GM18511 (cell line): ENCODE results near the gene SCGN.

ENCODE experiments used
- ATAC-seq: cut with Tn5 transposase; IDR thresholded peaks from one replicate; pipeline ENCODE4 v1.9.1; 2021; ENCODE audit warnings: mild to moderate bottlenecking, moderate library complexity; ENCODE audit not compliant: unreplicated experiment

Gene SCGN

DNA sequence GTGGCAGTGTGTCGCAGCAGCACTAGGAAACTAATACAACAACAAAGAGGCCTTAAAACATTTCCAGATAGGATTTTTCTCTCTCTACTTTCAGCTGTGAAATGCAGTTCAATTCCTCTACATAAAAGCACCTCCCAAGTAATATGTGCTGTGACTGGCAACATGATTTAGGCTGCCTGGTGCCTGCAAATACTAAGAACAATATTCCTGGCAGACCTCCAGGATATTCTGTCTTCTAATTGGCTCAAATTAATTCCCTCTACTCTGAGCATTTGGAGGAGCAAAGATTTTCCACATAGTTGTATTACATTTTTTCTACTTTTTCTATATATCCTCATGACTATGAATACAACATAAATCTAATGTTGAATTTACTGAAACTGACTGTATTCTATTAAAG is 33.2 kb downstream of the SCGN start:
- ATAC-seq, result no peak

DNA sequence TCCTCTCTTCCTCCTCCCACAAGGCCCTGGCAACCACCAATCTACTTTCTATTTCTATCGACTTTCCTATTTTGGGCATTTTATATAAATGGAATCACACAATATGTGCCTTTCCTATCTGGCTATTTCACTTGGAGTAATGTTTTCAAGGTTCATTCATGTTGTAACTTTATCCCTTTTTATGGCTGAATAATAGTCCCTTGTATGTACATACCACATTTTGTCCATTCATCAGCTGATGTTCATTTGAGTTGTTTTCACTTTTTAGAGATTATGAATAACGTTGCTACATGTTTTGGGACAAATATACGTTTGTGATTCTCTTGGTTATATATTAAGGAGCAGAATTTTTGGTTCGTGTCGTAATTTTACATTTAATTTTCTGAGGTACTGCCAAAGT is 33.9 kb downstream of the SCGN start:
- no peak for ATAC-seq

DNA sequence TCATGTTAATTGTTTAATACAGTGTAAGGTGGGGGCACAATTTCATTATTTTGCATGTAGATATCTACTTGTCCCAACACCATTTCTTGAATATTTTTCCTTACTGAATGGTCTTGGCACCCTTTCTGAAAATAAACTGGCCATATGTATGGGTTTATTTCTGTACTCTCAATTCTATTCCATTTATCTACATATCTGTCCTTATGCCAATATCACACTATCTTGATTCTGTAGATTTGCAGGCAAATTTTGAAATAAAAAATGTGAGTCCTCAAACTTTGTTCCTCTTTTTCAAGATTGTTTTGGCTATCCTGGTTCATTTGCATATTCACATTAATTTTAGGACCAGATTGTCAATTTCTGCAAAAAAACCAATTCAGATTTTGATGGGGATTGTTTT is 34.8 kb downstream of the SCGN start:
- ATAC-seq, result no peak

DNA sequence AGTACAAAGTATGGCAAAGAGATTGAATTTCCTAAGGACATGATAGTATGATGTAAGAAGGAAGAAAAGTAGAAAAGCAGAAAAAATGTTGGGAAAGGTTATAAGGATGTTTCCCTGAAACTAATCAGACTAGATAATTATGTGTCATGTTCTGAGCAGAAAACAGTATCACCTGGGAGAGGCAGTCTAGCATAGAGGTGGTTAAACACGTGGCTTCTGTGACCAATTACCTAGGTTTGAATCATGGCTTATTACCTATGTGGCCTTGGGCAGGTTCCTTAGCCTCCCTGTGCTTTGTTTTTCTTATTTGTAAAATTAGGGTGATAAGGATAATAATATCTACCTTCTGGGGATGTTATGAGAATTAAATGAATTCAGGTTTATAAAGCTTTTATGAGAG is 38.0 kb downstream of the SCGN start:
- no peak for ATAC-seq

DNA sequence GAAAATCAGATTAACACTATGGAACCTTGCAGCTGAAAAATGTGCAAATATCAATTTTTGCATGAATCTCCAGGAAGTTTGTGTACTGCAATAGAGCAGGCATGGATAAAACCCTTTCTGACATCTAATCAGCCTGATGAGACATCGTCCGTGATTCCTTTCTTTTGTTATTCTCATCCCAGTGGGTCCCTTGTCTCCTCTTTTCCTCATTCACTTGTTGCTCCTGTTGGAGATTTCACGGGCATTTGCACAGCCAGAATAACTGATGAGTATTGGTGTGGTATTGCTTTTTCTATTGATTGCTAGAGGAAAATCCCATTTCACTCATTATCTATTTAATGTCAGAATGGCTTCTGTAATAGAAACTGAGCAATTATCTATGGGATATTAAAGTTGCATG is 39.9 kb downstream of the SCGN start:
- ATAC-seq, result no peak

DNA sequence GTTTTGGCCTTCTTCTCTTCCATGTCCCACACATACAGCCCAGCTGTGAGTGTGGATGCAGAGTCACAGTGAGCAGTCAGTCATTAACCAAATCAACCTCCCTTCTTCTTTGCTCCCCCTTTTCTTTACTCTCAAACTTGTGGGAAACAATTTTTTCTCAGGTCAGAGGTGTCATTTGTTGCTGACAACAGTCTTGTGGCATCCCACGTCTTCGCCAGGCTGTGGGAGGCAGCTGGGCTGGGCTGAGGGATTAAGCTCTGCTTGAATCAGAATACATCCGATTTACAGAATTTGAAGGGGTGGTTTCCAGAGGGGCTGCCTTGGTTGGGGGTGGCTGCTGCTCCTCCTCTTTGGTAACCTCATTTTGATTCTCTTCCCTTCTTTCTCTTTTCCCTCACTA is 40.5 kb downstream of the SCGN start:
- no peak for ATAC-seq

DNA sequence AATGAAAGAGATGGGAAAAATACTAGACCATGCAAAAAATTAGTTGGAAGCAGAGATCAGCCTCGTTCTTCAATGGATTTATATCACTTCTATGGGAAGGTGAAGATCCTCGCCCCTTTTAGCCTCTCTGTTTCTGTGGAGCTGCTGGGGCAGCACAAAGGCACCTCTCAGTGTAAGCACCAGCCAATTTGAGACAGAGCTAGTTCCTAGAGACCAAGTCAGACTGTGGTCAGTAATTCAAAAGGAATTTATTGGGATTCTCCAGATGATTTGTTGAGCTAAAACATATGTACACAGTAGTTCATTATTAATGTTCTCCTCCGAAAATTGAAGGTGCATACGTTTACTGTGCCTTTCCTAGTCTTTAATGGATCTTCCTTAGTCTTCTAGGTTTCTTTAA is 42.4 kb downstream of the SCGN start:
- ATAC-seq, result no peak

DNA sequence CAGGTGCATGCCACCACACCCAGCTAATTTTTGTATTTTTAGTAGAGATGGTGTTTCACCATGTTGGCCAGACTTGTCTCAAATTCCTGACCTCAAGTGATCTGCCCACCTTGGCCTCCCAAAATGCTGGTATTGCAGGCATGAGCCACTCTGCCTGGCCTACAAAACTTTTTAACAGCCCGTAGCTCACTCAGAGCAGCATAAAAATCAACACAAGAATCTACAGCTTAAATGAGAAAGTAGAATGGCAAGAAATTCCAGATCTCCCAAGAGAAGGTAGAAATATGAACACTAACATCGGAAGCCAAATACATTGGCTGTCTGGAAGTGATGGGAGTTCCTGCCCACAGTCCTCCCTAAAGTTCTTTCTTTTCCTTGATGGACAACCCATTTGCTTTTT is 43.7 kb downstream of the SCGN start:
- ATAC-seq, result no peak

DNA sequence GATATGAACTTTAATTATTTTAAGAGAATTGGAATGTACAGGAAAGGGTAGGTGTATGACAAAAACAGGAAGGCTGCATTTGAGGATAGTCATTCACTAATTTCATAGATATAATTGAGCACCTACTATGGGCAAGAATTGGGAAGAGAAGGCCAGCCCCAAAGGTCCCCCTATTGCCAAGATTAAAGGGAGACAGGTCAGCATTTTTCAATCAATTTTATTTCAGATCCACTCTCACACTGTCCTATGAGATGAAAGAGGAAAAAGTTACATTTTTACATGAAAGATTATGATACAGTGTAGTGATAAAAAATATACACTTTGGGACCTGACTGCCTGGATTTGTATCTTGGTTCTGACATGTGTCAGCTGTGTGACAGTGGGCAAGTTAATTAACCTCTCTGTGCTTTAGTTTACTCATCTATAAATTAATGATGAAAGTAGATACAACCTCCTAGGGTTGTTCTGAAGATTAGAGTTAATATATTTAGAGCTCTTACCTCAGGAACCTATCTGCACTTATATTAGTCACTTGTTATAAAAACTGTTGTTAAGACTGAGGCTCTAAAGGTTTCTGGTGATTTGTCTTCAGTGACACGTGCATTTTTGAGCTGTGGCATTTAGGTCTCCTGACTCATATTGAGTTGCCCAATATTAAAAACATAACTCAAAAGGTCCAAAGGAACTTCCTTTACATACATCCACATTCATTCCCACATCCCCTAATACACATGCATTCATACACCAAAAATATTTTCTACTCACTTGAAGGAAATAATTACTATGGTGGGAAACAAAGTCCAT is 45.7 kb downstream of the SCGN start:
- no peak for ATAC-seq

DNA sequence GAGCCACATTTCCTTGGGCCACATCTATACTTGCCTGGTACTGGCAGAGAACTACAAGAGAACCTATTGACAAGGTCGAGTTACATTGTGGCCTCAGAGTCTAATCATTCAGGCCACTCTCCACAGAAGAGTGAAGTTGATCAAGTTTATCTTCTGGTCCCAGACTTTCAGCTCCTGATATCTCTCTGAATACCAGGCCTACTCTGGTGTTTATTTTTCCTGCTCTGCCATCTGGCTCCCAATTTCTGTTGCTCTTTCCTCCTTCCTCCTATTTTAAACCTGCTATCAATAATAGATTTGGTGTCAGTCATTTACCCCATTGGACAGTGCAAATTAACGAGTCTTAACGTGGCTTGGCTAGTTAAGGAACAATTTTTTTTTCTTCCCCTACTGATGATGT is 46.6 kb downstream of the SCGN start:
- ATAC-seq, result no peak

DNA sequence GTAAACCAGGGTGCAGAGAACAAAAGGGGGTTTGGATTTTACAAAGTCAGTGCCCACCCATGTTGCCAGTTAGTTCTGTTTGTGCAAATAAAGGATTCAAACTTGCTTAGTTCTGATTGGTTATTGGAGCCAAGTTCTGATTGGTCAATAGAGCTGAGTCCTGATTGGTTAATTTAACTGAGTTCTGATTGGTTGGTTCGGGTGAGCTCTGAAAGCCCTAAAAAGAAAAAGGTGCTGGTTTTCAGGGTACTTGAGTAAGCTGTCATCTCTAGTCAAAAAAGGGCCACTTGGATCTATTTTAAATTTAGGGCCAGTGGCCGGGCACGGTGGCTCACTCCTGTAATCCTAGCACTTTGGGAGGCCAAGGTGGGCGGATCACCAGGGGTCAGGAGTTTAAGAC is 47.6 kb downstream of the SCGN start:
- no peak for ATAC-seq

DNA sequence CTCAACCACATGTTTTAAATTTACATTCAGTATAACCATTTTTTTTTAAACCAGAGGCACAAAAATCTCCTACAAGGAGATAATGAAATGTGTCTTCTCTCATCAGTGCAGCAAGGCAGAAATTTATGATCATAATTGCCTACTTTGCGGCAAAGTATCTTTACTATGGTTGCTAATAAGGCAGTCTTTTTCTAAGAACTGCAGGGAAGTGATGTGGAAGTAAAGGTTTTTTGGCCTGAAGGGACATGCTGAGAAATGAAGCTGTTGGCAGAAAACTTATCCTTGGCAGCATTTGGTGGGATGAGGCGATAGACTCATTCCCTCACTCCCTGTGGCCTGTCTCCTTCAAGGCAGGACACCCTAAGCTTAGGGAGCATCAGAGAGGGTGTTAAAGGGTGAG is 48.7 kb downstream of the SCGN start:
- no peak for ATAC-seq

DNA sequence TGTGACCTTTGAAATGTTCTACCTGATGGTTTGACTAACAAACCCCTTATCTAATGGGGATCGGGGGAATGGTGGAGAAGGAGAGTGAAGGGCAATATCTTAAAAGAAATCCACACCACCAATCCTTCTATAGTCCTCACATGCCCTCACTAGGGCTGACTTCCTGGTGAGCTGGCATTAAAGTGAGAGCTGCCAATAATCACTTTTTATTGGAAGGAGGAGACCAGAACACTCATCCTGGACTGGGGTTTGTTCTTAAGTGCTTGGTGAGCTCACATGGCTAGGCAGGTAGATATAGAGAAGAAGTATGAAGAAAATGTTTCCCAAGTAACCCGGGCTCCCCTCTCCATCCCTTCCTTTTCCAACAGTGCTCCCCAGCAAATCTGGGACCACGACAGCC is 49.8 kb downstream of the SCGN start:
- ATAC-seq, result no peak

DNA sequence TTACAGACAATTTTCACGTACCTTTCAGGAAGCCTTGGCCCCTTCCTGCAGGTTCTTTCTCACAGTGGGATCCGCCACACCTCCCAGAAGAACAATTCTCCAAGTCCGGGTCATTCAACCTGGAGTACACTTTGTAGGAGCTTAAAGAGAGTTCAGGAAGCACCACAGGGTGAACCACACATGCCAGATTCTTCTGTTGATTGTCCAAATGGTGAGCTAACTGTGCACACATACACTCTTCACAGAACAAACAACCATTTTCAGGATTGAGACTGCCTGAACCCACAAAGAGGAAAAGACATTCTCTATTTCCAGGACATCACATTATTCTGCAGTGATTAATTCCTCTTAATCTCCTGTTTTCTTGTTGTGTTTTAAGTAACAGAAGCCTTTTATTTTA is 51.0 kb downstream of the SCGN start:
- no peak for ATAC-seq

DNA sequence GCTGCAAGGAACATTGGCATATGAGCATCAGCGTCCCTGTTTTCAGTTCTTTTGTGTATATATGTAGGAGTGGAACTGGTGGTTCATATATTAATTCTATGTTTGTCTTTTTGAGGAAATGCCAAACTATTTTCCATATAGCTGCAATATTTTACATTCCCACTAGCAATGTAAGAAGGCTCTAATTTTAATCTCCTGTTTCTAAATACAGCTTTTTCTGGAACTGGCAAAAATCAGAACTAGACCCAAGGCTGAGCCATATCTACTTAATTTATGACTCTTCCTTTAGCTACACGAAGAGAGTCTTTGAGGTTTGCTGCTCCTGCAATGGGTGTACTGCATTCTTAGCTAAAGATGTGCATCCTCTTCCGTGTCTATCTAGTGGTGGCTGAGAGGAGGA is 52.0 kb downstream of the SCGN start:
- no peak for ATAC-seq

DNA sequence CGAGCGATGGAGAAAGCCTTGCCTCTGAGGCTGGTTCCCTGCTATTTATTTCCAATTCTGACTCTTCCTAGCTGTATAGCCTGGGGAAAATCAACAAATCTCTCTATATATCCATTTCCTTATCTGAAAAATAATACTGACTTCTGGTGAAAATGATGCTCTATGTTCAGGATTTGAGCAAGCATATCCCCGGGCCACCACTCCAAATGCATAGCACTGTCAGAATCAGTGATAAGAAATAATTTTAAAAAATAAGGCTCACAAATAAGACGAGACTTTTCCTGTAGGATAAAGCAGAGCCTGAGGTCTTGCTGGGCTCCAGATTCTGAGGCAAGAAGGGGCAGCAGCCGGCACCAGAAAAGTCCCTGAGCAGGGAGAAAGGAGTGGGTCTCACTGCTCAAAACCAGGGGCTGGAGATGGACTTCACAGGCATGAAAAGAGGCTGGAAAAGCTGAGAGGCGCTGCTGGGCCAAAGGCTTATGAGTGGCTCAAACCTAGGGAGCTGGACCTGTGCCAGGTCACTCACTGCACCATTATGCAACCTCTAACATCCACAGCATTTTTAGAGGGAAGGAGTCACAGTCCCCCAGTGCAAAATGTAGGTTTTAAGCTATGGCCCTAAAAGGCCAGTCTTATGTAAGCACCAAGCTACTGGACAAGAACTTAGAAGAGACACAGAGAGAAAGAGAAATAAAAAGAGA is 54.4 kb downstream of the SCGN start:
- ATAC-seq, result no peak

DNA sequence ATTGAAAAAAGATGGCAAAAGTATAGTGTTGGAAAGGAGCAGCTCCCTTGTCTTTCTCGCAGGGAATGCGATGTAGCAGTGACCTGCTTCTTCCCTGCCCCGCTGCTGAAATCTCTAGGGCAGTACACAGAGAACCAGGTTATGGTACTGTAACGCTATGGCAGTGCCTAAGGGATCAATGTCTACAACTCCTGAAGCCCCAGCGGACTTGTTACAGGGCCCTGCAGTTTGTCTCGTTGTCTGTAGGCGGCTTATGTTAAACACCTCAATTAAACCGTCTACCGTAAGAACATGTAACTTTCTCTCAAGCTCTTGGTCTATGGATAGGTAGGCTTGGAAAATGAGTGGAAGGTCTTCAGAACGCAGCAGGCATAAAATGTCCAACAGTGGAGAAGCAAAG is 57.7 kb downstream of the SCGN start:
- ATAC-seq, result no peak

DNA sequence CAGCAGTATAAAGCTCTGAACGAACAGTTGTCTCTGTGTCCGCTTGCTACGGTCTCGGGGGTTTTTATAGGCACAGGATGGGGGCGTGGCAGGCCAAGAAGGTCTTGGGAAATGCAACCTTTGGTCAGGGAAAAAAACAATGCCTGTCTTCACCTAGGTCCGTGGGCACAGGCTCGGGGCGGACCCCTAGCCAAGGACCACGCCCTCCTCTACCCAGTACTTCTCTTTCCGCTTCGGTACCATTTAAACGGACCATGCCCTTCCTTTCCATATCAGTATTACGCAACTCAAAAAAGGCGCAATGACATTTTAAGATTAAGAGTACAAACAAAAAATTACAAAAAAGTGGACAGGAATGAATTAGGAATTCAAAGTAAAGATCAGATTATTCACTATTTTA is 58.3 kb downstream of the SCGN start:
- ATAC-seq, result no peak

DNA sequence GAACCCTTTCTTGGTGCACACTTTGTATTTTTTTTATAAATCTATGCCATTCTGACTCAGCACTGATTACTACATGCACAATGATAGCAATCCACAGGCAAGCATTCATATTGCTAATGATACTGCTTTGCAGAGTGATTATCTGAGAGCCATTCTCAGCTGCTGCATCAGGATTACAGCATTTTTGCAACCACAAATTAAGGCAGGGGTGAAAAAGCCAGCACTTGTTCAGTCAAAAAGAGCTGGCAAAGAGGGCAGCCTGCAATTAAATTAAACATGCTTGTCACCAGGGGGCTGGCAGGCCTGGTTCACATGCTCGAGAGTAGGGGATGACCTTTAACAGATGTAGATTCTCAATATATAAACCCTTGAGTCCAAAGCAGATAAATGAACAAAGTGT is 61.8 kb downstream of the SCGN start:
- no peak for ATAC-seq

DNA sequence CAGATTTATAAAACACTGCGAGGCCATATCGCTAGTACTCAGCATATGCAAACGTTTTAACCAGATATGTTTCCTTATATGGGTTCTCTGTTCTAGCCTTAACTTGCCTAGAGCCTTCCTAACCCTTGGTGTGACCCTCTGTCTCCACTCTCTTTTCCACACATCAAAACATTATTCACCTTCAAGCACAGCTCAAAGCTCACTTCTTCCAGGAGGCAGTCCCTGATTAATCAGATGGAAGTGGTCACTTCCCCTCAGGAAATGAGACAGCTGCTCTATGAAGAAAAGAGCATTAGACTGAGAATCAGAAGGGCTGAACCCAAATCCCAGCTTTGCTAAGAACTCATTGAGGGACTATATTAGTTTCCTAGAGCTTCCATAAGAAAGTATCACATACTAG is 62.8 kb downstream of the SCGN start:
- ATAC-seq, result no peak

DNA sequence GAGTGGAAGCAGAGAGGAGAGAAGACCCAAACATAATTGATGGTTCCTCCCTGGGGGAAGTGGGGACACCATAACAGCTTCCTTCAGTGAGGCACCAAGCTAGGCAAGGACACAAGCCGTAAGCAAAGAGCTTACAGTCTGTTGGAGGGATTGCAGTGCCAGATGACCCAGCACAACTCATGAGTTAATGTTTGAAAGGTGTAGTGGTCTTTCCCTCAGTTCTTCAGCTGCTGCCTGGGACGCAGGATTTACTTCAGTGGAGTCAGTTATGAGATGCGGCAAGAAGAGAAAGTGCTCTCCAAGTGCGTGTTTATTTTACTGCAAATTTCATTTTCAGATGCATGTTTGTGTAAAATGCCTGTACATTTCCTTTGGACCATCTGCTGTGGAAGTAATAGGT is 63.8 kb downstream of the SCGN start:
- no peak for ATAC-seq

DNA sequence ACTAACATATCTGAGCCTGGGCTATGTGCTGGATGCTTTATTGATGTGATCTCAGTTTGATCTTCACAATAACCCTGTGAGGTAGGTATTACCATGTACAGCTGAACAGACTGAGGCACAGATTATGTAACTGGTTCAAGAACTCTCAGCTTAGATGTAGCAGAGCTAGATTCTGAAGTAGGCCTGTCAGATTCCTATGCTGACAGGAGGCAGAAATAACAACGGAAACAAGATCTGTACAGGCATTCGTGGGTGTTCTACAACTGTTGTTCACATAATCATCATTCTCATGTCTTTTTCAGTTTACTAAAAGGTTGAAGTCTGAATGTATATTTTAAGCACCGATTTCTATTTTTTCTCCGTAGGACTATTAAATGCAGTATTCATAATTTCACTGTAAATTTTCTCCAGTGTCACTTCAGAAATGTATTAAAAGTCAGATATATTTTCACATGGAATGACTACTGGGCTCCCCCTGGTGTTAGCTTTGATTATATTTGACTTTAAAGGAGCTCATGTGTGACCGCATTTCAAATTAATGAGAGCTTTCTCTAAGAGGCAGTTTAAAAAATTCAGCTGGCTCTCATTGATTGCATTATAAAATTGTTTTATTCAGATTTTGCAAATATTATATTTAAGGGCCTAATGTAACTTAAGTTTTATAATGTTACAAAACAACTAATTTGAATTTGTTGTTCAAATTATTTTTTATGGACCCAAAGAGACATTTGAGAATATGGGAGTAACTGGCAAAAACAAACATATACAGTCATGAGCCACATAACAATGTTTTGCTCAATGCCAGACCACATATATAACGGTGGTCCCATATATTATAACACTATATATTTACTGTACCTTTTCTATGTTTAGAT is 66.1 kb downstream of the SCGN start:
- ATAC-seq, result no peak
